Measurements from ENCODE around the gene KCNQ2. TPM values are rescaled to one million over a fixed set of nuclear protein-coding genes. Genes with fewer than 3 reads are reported as not detected.

The KCNQ2 gene
- total RNA-seq, 1 donor from 2014 or later = not detected

DNA sequence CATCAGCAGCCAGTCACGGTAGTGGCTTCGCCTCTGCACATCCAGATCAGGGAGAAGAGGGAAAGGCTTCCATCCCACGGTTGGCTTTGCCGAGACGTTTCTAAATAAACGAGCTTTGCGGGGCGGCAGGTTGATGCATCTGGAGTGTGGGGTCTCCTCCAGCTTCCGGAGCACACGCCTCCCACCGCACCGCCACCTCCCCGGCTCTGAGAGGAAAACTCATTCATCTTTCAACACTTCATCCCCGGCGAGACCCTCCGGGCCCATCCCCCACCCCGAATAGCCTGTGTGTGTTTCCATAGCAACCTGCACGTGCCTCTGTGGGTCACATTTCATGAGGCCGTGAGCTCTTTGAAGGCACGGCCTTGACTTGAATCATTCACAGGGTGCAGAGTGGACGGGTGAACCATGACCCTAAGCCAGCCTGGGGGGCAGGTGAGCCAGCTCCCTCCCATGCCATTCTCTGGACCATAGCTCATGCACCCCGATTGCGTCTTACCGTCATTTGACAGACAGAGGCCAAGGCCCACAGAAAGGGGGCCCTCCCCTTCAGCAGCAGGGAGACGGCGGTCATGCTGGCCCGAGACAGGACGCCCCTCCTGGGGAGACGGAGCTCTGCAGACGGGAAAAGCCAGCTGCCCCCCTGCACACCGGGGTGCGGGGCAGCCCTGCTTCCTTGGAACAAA lies 95.1 kb downstream of the KCNQ2 start:
- DNase-seq (ENCODE audit: low read depth) = no peak
- H3K36me3 ChIP-seq (ENCODE audit: control insufficient read depth, insufficient read depth, low read length) = no peaks in the 10 kb centered on the region
- H3K27me3 ChIP-seq (ENCODE audit: control insufficient read depth, insufficient read depth, low read length) = peaks cover 4% of the 10 kb centered on the region
- no peak for FAIRE-seq
- TF ChIP-seq, protein P1, sequence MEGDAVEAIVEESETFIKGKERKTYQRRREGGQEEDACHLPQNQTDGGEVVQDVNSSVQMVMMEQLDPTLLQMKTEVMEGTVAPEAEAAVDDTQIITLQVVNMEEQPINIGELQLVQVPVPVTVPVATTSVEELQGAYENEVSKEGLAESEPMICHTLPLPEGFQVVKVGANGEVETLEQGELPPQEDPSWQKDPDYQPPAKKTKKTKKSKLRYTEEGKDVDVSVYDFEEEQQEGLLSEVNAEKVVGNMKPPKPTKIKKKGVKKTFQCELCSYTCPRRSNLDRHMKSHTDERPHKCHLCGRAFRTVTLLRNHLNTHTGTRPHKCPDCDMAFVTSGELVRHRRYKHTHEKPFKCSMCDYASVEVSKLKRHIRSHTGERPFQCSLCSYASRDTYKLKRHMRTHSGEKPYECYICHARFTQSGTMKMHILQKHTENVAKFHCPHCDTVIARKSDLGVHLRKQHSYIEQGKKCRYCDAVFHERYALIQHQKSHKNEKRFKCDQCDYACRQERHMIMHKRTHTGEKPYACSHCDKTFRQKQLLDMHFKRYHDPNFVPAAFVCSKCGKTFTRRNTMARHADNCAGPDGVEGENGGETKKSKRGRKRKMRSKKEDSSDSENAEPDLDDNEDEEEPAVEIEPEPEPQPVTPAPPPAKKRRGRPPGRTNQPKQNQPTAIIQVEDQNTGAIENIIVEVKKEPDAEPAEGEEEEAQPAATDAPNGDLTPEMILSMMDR (IDR thresholded peaks at IDR 0.05; ENCODE audit: insufficient read depth, low read length, severe bottlenecking) = no peak
- no peak overlapping the region for H3K4me3 ChIP-seq (ENCODE audit: low read depth, low read length)

DNA sequence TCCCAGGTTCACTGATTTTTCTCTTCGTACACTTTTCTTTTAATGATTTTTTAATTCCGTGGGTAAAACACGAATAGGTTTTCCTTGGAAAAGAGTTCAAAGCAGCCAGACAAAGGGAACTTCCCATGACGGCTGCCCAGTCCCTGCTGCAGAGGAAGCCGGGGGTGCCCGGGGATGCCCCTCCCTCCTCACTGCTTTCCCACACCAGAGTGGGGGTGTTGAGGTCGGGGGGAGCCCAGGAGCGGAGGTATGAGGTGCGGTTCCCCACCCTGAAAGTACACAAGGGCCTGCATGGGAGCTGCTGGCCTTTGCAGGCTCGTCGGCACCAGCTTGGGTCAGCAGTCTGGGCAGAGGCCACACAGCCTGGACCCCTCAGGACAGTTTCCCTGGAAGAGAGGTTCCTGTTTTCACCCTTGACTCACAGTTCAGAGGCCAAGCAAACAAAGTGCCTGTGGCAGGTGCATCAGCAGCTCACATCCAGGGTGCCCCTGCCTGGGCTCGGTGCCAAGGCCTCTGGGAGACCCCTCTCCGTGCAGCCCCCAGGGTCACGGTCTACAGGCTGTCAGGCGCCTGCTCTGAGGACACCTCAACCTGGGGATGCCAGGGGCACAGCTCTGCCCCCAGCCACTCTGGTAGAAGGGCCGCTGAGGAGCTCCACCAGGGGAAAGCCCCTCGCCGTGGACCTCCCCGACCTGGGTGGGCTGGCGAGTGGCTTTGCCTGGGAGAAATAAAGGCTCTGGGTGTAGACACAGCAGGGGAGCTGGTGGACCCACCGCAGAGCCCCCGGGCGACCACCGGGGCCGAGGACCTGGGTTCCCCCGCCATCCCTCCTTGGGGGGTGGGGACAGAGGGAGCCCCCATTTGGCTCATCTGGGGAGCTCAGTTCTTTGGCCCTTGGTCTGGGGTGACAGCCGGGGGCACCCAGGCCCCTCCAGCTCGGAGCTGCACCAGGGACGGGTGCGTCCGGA lies 95.9 kb downstream of the KCNQ2 start:
- Histone ChIP-seq H3K27me3 (ENCODE audit: control insufficient read depth, insufficient read depth, low read length) (peaks cover 4% of the 10 kb centered on the region), H3K36me3 (ENCODE audit: control insufficient read depth, insufficient read depth, low read length) (no peaks in the 10 kb centered on the region), H3K4me3 (ENCODE audit: low read depth, low read length) (no peak overlapping the region)
- DNase-seq (ENCODE audit: low read depth) = no peak
- no peak for FAIRE-seq
- TF ChIP-seq, protein P1 (IDR thresholded peaks at IDR 0.05; ENCODE audit: insufficient read depth, low read length, severe bottlenecking) = no peak

DNA sequence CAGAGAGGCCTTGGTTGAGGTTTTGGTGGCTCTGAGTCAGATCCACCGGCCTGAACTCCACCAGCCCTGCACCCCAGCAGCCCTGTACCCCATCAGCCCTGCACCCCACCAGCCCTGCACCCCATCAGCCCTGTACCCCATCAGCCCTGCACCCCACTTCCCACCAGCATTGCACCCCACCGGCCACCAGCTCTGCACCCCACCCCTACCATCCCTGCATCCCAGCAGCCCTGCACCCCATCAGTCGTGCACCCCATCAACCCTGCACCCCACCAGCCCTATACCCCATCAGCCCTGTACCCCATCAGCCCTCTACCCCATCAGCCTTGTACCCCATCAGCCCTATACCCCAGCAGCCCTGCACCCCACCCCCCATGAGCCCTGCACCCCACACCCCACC lies 97.0 kb downstream of the KCNQ2 start:
- no peaks in the 10 kb centered on the region for H3K36me3 ChIP-seq (ENCODE audit: control insufficient read depth, insufficient read depth, low read length)
- FAIRE-seq = no peak
- no peak overlapping the region for H3K4me3 ChIP-seq (ENCODE audit: low read depth, low read length)
- peaks cover 4% of the 10 kb centered on the region for H3K27me3 ChIP-seq (ENCODE audit: control insufficient read depth, insufficient read depth, low read length)
- TF ChIP-seq, protein P1 (IDR thresholded peaks at IDR 0.05; ENCODE audit: insufficient read depth, low read length, severe bottlenecking) = no peak
- DNase-seq (ENCODE audit: low read depth) = no peak

DNA sequence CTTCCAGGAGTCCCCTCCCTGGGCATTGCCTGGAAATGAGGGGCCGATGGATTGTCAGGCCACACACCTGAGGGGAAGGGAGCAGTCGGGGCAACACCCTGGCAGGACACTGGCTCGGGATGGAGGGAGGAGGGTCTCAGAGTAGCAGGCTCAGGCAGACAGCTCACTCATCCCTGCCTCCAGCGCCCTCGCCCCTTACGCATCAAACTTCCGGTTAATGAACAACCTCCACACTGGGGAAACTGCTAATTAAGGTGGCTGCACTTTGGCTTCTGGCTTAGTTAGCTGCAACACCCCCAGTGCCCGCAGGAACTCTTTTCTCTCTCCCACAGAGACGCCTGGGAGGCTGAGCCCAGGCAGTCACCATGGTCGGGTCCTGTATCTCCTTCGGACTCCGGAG lies 98.0 kb downstream of the KCNQ2 start:
- H3K4me3 ChIP-seq (ENCODE audit: low read depth, low read length) = no peak overlapping the region
- TF ChIP-seq, protein P1 (IDR thresholded peaks at IDR 0.05; ENCODE audit: insufficient read depth, low read length, severe bottlenecking) = no peak
- FAIRE-seq (no peak), DNase-seq (ENCODE audit: low read depth) (no peak)
- peaks cover 4% of the 10 kb centered on the region for H3K27me3 ChIP-seq (ENCODE audit: control insufficient read depth, insufficient read depth, low read length)
- H3K36me3 ChIP-seq (ENCODE audit: control insufficient read depth, insufficient read depth, low read length) = no peaks in the 10 kb centered on the region

DNA sequence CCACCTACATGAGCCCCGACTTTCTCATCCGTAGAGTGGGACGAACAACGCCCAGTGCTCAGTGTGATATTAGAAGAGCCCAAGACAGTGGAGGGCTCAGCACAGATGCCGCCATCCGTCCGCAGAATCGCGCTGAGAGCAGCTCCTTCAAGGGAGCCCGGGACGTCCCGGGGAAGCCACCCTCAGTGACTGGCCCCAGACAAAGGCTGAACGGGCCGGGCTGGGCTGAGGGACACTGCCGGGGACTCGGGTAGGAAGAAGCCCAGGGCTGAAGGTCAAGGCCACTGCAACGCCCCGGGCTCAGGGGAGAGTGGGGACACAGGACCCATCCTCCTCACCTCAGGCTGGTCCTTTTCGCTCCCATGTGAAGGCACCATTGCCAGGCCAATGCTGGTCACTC lies 98.5 kb downstream of the KCNQ2 start:
- H3K27me3 ChIP-seq (ENCODE audit: control insufficient read depth, insufficient read depth, low read length) = peaks cover 4% of the 10 kb centered on the region

More for the DNA sequence above, 98.5 kb downstream of the KCNQ2 start:
- Histone ChIP-seq H3K4me3 (ENCODE audit: low read depth, low read length) (no peak overlapping the region), H3K36me3 (ENCODE audit: control insufficient read depth, insufficient read depth, low read length) (no peaks in the 10 kb centered on the region)
- no peak for FAIRE-seq
- no peak for DNase-seq (ENCODE audit: low read depth)
- TF ChIP-seq, protein P1 (IDR thresholded peaks at IDR 0.05; ENCODE audit: insufficient read depth, low read length, severe bottlenecking) = no peak

Measured in bronchial epithelial cell (primary cell).